ENCODE data around the gene PODXL. TPM values are rescaled to one million over a fixed set of nuclear protein-coding genes. Genes with fewer than 3 reads are reported as not detected.

Gene PODXL
- total RNA-seq, 6 experiments from 2014 or later: 10.4 to 23.2 (median 21.3) TPM

- Mint-ChIP-seq H3K9me3 (no peaks in the 10 kb centered on the region), H3K4me3 (no peak overlapping the region), H3K36me3 (ENCODE audit: low read depth) (peaks cover 5% of the 10 kb centered on the region; the same call in 1 of the 2 replicates), H3K27ac (no peak overlapping the region), H3K27me3 (ENCODE audit: insufficient read depth) (peaks cover 2% of the 10 kb centered on the region), H3K4me1 (ENCODE audit: low read depth) (peaks cover 16% of the 10 kb centered on the region)
- no peak for TF ChIP-seq CTCF (IDR thresholded peaks at IDR 0.05)
- DNase-seq: no peak
Observed at GRCh38 chr7:131530137-131530536, 26.3 kb downstream of the PODXL start.

- Mint-ChIP-seq H3K27ac (no peak overlapping the region), H3K4me1 (ENCODE audit: low read depth) (peaks cover 16% of the 10 kb centered on the region), H3K36me3 (ENCODE audit: low read depth) (peaks cover 5% of the 10 kb centered on the region; the same call in 1 of the 2 replicates), H3K4me3 (no peak overlapping the region), H3K9me3 (no peaks in the 10 kb centered on the region), H3K27me3 (ENCODE audit: insufficient read depth) (peaks cover 2% of the 10 kb centered on the region)
- no peak for DNase-seq
- no peak for TF ChIP-seq CTCF (IDR thresholded peaks at IDR 0.05)
Observed at GRCh38 chr7:131529617-131530016, 26.8 kb downstream of the PODXL start.

GRCh38 chr7:131529179-131529578 is 27.2 kb downstream of the PODXL start:
- TF ChIP-seq CTCF (IDR thresholded peaks at IDR 0.05): no peak
- H3K4me1 Mint-ChIP-seq (ENCODE audit: low read depth): peaks cover 20% of the 10 kb centered on the region
- DNase-seq: no peak
- peaks cover 2% of the 10 kb centered on the region for H3K27me3 Mint-ChIP-seq (ENCODE audit: insufficient read depth)
- no peak overlapping the region; the same call in 1 of the 2 replicates for H3K27ac Mint-ChIP-seq
- H3K9me3 Mint-ChIP-seq: no peaks in the 10 kb centered on the region
- H3K36me3 Mint-ChIP-seq (ENCODE audit: low read depth): peaks cover 5% of the 10 kb centered on the region; the same call in 1 of the 2 replicates
- H3K4me3 Mint-ChIP-seq: no peak overlapping the region

- TF ChIP-seq CTCF (IDR thresholded peaks at IDR 0.05): no peak
- H3K4me1 Mint-ChIP-seq (ENCODE audit: low read depth): peaks cover 32% of the 10 kb centered on the region
- no peak overlapping the region for H3K4me3 Mint-ChIP-seq
- H3K27me3 Mint-ChIP-seq (ENCODE audit: insufficient read depth): peaks cover 2% of the 10 kb centered on the region
- no peak for DNase-seq
- H3K9me3 Mint-ChIP-seq: no peaks in the 10 kb centered on the region
- H3K27ac Mint-ChIP-seq: no peak overlapping the region
- H3K36me3 Mint-ChIP-seq (ENCODE audit: low read depth): peaks cover 5% of the 10 kb centered on the region; the same call in 1 of the 2 replicates
Observed at GRCh38 chr7:131527456-131527855, 29.0 kb downstream of the PODXL start.

GRCh38 chr7:131525820-131526219 is 30.6 kb downstream of the PODXL start:
- peak overlapping the region; percentile 12; the same call in 1 of the 2 replicates for H3K4me3 Mint-ChIP-seq
- H3K9me3 Mint-ChIP-seq: no peaks in the 10 kb centered on the region
- H3K4me1 Mint-ChIP-seq (ENCODE audit: low read depth): peaks cover 44% of the 10 kb centered on the region
- no peak for DNase-seq
- peak overlapping the region; percentile 60; the same call in 1 of the 2 replicates for H3K27ac Mint-ChIP-seq
- H3K27me3 Mint-ChIP-seq (ENCODE audit: insufficient read depth): peaks cover 5% of the 10 kb centered on the region
- TF ChIP-seq CTCF (IDR thresholded peaks at IDR 0.05): no peak
- H3K36me3 Mint-ChIP-seq (ENCODE audit: low read depth): no peaks in the 10 kb centered on the region

- peaks cover 50% of the 10 kb centered on the region for H3K4me1 Mint-ChIP-seq (ENCODE audit: low read depth)
- no peaks in the 10 kb centered on the region for H3K36me3 Mint-ChIP-seq (ENCODE audit: low read depth)
- H3K27ac Mint-ChIP-seq: no peak overlapping the region
- H3K9me3 Mint-ChIP-seq: no peaks in the 10 kb centered on the region
- H3K4me3 Mint-ChIP-seq: no peak overlapping the region
- peaks cover 5% of the 10 kb centered on the region for H3K27me3 Mint-ChIP-seq (ENCODE audit: insufficient read depth)
- no peak for TF ChIP-seq CTCF (IDR thresholded peaks at IDR 0.05)
- DNase-seq: no peak
Observed at GRCh38 chr7:131524703-131525102, 31.7 kb downstream of the PODXL start.
